Neural cell (in vitro differentiated cells): Measurements from ENCODE around the gene KMT5C.

Source experiments
- EP300 ChIP-seq: fragments of 450-650 bp; conservative IDR thresholded peaks from 2 replicates; pipeline ENCODE4 v1.6.1; 2014; ENCODE audit warnings: antibody characterized with exemption, mild to moderate bottlenecking, moderate library complexity; ENCODE audit not compliant: poor library complexity, severe bottlenecking
- EZH2 ChIP-seq: fragments of 200-600, 300-800 bp; shearing (Covaris generic), sonication (generic); IDR thresholded peaks from 2 replicates; pipeline ENCODE4 v1.6.1; 2014; ENCODE audit warnings: antibody characterized with exemption, low read length, borderline replicate concordance, mild to moderate bottlenecking; ENCODE audit not compliant: insufficient read depth, poor library complexity, severe bottlenecking
- MXI1 ChIP-seq: fragments of 450-650 bp; conservative IDR thresholded peaks from 2 replicates; pipeline ENCODE4 v1.6.1; 2014; ENCODE audit warnings: antibody characterized with exemption, mild to moderate bottlenecking; ENCODE audit not compliant: poor library complexity, severe bottlenecking
- POLR2AphosphoS5 ChIP-seq: IDR thresholded peaks from 2 replicates; pipeline ENCODE4 v1.6.1; 2012
- RAD21 ChIP-seq: fragments of 450-650 bp; conservative IDR thresholded peaks from 2 replicates; pipeline ENCODE4 v1.6.1; 2014; ENCODE audit warnings: antibody characterized with exemption, mild to moderate bottlenecking, moderate library complexity
- SMC3 ChIP-seq: fragments of 450-650 bp; conservative IDR thresholded peaks from 2 replicates; pipeline ENCODE4 v1.6.1; 2014; ENCODE audit warnings: antibody characterized with exemption, mild to moderate bottlenecking, moderate library complexity; ENCODE audit not compliant: poor library complexity
- TAF1 ChIP-seq: IDR thresholded peaks from 2 replicates; pipeline ENCODE4 v1.6.1; 2012; ENCODE audit warnings: low read depth
- TF ChIP-seq, protein P1 (sequence below): fragments of 450-650 bp; IDR thresholded peaks from 2 replicates; pipeline ENCODE4 v1.5.1; 2014; ENCODE audit warnings: antibody characterized with exemption, mild to moderate bottlenecking, moderate library complexity; ENCODE audit not compliant: poor library complexity, severe bottlenecking
- TF ChIP-seq, protein P2 (sequence below): IDR thresholded peaks from 2 replicates; pipeline ENCODE4 v1.6.1; 2012; ENCODE audit warnings: borderline replicate concordance

DNA sequence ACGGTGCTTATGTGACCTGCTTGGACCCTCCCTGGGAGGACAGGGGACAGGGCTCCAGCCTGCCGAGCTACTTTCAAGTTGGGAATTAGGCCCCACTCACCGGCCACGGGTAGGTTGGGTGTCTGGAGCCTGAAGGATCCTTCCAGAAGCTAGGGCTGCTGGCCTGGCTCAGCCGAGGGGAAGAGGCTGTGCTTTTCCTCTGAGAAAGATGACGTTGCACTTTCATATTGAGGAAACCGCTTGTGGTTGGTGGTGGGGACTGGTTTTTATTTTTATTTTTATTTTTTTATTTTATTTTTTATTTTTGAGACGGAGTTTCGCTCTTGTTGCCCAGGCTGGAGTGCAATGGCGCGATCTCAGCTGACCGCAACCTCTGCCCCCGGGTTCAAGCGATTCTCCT is 14.5 kb upstream of the KMT5C start, which contains the start of gene TMEM150B:
- TF ChIP-seq, protein P1, sequence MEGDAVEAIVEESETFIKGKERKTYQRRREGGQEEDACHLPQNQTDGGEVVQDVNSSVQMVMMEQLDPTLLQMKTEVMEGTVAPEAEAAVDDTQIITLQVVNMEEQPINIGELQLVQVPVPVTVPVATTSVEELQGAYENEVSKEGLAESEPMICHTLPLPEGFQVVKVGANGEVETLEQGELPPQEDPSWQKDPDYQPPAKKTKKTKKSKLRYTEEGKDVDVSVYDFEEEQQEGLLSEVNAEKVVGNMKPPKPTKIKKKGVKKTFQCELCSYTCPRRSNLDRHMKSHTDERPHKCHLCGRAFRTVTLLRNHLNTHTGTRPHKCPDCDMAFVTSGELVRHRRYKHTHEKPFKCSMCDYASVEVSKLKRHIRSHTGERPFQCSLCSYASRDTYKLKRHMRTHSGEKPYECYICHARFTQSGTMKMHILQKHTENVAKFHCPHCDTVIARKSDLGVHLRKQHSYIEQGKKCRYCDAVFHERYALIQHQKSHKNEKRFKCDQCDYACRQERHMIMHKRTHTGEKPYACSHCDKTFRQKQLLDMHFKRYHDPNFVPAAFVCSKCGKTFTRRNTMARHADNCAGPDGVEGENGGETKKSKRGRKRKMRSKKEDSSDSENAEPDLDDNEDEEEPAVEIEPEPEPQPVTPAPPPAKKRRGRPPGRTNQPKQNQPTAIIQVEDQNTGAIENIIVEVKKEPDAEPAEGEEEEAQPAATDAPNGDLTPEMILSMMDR: no peak
- TF ChIP-seq POLR2AphosphoS5 (no peak), RAD21 (no peak), EP300 (no peak), EZH2 (no peak), TAF1 (no peak), SMC3 (no peak), MXI1 (no peak)
- TF ChIP-seq, protein P2, sequence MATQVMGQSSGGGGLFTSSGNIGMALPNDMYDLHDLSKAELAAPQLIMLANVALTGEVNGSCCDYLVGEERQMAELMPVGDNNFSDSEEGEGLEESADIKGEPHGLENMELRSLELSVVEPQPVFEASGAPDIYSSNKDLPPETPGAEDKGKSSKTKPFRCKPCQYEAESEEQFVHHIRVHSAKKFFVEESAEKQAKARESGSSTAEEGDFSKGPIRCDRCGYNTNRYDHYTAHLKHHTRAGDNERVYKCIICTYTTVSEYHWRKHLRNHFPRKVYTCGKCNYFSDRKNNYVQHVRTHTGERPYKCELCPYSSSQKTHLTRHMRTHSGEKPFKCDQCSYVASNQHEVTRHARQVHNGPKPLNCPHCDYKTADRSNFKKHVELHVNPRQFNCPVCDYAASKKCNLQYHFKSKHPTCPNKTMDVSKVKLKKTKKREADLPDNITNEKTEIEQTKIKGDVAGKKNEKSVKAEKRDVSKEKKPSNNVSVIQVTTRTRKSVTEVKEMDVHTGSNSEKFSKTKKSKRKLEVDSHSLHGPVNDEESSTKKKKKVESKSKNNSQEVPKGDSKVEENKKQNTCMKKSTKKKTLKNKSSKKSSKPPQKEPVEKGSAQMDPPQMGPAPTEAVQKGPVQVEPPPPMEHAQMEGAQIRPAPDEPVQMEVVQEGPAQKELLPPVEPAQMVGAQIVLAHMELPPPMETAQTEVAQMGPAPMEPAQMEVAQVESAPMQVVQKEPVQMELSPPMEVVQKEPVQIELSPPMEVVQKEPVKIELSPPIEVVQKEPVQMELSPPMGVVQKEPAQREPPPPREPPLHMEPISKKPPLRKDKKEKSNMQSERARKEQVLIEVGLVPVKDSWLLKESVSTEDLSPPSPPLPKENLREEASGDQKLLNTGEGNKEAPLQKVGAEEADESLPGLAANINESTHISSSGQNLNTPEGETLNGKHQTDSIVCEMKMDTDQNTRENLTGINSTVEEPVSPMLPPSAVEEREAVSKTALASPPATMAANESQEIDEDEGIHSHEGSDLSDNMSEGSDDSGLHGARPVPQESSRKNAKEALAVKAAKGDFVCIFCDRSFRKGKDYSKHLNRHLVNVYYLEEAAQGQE: no peak
